GOT3 (cell line): ENCODE data around the gene NUDCD3.

Experiments
- DNase-seq: peaks from one replicate; lab custom pipeline; 2025; ENCODE audit warnings: mixed read lengths; lab: John Stamatoyannopoulos, UW

NUDCD3 gene

GRCh38 chr7:44382459-44383265 lies 107.8 kb downstream of the NUDCD3 start:
- DNase-seq, result no peak

- DNase-seq, result no peak
Observed at GRCh38 chr7:44381494-44382220, 108.8 kb downstream of the NUDCD3 start.

DNA sequence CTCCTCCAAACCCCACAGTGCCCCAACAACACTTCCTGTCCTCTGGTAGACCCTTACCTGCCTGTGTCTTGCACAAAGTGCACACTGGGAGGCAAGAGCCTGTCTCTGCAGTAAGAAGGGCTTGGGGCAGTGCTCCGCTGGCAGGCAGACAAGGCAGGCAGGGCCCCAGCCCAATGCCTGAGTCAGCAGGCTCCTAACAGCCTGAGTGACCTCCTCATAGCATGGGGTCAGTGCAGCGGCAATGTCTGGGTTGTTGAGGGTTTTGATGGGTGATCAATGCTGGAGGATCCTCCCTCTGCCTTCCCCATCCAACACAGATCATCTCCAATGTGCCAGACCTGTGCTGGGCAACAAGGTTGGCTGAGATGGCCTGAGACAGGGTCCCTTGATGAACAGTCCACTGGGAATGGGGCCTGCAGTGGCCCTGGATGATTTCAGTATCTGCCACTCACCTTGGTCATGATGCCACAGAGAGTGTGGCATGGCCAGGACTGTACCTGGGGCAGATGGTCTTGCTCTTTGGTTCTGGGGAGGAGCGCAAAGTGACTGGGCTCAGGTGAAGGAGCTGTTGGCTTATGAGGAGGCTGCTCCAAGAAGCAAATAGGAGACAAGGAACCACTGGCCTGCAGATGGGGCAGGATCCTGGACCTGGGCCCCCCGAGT lies 109.5 kb downstream of the NUDCD3 start:
- DNase-seq, result no peak

DNA sequence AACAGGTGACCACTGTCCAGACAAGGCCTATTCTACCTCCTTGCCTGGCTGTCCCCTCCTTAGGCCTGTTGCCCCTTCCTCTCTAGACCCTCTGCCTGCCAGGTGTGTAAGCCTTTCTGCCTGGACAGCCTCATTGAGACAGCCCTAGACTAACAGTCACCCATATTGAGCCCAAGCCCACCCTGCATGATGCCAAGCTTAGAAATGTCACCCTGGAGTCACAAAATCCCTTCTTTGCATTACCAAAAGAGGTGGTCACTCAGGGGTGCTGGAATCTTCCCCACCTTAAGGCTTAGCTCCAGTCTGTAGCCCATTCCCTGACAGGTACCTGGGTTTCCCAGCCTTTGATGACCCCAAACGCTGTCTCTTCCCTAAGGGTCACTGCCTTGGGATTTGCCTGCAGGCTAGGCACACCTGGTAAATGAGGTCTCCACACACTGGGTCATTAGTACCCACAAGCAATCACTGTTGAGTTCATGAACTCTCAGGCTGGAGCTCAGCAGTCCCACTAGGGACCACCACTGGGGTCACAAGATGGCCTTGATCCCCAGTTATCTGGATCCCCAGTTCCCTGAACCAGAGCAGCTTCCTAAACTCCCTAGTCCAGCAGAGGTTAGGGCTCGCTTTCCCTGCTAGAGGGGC lies 110.1 kb downstream of the NUDCD3 start:
- no peak for DNase-seq

- DNase-seq, result no peak
Observed at GRCh38 chr7:44379366-44380188, 110.9 kb downstream of the NUDCD3 start.

GRCh38 chr7:44378744-44379143 lies 111.7 kb downstream of the NUDCD3 start:
- no peak for DNase-seq

DNA sequence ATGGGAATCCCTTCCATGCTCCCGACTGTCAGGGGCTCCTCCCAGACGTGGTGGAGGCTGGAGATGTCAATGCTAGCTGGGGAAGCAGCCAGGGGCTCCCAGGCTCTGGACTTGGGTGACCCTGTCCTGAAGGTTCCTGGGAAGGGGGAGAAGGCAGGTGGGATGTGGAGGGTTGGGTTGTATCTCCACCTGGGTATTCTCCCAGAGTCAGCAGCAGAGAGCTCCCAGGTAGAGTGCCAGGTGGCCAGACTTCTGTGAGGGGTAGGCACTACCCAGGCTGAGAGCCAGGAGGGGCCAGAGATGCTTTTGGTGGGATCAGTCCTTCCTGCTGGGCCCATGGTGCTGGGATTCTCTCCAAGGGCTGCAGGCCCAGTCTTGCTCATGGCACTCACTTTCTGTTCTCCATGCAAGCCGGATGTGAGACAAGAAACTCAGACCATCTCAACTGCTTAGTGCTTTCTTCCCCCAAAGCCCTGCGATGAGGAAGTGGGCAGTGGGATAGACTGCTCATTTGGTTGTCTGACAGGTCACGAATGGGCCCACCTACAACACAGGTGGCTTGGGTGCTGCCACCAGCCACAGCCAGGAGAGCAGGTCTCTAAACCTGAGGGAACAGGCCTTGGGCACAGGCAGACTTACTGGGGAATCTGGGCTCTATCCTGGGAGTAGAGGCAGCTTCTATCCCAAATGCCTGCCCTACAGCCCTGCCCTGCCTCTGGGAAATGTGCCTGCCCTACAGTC lies 112.6 kb downstream of the NUDCD3 start:
- DNase-seq, result no peak

GRCh38 chr7:44377134-44377463 lies 113.4 kb downstream of the NUDCD3 start:
- no peak for DNase-seq

- no peak for DNase-seq
Observed at GRCh38 chr7:44376429-44377133, 113.9 kb downstream of the NUDCD3 start.

DNA sequence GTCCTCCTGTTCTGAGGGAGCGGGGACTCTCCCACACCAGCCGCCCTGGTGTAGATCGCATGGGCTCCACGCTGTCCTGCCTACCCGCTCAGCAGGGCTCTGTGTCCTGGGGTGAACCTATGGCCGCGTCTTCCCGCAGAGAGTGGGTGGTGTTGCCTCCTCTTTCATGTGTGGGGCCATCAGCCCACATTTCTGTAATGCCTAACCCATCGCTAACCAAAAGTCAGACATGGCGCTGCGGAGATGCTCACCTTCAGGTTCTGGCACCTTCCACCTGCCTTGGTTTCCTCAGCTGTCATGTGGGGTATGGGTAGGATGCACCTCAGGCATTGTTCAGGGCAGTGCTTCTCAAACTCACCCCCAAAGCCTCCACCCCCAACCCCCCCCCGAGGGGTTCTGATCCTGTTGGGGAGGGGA lies 114.5 kb downstream of the NUDCD3 start:
- no peak for DNase-seq

- DNase-seq, result no peak
Observed at GRCh38 chr7:44375236-44375699, 115.2 kb downstream of the NUDCD3 start.

- no peak for DNase-seq
Observed at GRCh38 chr7:44374007-44374763, 116.3 kb downstream of the NUDCD3 start.

DNA sequence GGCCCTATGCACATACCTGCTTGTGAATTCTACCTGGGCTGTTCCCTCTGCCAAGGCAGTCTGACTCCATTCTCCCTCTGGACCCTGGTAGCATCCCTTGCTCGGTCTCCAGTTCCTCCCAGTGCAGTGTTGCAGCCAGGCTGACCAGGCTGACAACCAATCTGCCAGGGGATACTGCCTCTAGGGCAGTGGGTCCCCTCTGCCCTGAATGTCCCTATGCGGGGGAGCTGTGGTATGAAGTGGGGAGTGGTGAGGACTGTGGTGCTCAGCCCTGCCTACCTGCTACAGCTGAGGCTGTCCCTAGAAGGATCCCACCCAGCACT lies 117.1 kb downstream of the NUDCD3 start:
- DNase-seq, result no peak

DNA sequence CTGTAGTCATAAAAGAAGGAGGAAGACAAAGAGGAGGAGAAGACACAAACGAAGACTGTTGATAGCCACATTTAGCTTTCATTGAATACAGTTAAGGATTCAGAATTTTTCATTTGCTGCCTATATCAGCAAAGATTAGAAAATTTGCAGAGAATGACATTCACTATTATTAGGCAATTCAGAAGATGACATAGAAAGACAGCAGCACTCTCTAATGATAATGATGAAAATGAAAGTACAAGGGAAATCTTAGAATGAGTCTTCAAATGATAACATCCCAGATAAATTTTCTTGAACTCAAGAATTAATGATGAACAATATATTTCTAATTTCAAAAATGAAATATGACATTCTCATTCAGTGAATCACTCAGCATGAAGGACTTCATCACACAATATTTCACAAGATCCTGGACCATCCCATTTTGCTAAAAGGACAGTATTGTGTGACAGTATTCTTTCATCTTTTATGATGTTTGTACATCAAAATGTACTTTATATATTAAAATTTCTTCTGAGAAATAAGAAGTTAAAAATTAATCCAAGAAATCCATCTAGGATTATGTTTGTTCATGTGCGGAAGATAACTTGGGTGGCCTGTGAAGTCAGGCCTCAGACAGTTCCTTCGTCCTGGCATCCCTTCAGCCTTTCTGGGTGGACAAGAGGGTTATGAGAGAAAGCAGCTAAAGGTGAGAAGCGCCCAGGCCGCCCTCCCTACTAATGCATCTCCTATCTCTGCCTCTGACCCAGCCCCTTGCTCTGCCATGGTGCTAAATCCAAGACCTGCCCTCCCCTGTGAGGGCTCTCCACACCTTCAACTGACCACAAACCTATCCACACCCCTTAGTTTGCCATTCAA lies 117.7 kb downstream of the NUDCD3 start:
- no peak for DNase-seq

DNA sequence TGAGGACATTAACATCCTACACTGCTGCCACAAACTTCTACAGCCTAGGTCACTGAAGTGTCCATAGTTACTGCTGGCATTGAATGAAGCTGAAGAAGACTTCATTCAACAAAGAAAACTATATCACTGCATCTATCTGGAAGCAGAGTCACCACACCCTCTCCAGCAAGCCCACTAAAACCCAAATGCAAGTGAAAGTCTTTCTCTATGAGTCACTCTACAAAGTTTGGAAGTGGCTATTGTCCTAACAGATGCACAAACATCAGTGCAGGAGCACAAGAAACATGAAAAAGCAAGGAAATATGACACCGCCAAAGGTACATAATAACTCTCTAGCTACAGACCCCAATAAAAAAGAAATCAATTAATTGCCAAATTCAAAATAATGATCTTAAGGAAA lies 121.6 kb downstream of the NUDCD3 start:
- DNase-seq, result no peak

DNA sequence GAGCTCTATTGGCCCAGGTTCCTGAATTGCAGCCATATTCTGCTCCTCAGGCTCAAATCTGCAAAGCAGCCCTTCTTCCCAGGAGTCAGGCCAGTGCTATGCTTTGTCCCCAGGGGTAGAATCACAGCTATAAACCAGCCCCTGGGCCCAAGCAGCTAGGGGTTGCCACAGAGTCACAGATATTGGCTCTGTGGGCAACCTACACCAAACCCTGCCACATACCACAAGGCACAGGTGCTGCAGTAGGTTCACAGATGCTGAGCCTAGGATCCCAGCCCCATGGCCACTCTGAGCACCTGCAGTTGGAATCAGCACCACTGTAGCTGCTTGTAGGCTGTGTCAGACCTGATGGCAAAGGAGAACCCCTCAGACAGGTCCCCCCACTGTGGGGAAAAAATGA lies 122.0 kb downstream of the NUDCD3 start:
- no peak for DNase-seq

DNA sequence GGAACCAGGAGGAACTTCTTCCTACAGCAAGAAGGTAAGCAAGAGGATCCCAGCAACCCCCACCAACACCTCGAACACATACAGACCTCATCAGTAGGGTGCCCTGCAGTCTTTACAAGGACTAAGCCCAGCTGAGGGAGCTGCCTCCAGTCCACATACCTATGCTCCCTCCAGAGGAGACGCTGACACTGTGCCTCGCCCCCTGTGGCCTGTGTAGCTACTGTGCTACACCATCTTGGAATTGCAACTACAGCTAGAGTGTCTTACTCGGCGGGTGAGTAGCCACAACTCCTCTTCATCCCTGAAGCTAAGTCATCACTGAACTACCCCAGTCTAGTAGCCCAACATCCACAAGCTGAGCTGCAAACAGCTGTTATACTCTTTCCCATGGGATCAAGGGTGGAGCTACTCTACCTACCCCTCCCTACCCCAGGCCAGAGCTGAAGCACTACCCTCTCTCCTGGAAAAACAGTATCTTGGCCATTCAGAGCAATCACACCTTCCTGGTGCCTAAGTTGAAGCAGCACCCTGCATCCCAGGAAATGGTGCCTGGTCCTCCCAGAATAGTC lies 122.9 kb downstream of the NUDCD3 start:
- no peak for DNase-seq

DNA sequence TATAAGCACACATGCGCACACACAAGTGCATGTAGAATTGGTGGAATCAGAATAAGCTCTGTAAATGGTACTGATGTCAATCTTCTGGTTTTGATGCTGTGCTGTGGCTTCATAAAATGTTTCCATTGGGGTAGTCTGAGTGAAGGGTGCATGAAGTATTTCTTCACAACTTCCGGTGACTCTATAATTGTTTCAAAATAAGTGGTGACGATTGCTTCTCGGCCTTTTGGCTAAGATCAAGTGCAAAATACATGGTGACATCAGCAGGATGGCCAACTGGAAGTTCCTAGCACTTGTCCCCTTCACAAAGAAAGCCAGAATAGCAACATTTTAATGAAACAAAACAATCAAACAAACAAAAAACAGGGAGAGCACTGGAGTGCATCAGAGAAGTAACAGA lies 123.5 kb downstream of the NUDCD3 start:
- no peak for DNase-seq
